GM19238 (cell line): Measurements from ENCODE around the gene ARHGEF25.
"Not testable (repeated sequence)": the region's sequence is repeated elsewhere in the genome, so short reads cannot be mapped to it uniquely, and the experiment has no call there.

Experiments
- DNase-seq: peaks from one replicate; pipeline ENCODE4 v3.0.0; 2011; ENCODE audit warnings: low spot score; ENCODE audit not compliant: insufficient read length

The ARHGEF25 gene

DNA sequence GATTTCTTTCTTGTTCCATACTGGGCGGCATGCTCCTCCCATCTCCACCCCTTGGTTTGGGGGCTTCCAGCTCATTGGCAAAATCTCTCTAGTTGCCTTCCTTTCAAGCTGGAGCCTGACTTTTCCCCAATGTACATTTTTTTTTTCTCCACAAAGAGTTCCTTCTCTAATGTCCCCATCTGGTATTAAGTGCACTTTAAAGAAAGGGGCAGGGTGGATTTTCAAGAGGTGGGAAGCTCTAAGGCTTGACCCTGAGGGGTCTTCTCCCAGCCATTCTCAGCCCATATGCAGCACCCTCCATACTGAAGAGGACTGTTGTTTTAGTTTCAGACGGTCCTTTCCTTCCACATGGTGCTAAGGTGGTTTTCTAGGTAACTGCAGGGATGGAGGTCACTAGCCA lies 26.1 kb upstream of the ARHGEF25 start:
- DNase-seq = no peak

DNA sequence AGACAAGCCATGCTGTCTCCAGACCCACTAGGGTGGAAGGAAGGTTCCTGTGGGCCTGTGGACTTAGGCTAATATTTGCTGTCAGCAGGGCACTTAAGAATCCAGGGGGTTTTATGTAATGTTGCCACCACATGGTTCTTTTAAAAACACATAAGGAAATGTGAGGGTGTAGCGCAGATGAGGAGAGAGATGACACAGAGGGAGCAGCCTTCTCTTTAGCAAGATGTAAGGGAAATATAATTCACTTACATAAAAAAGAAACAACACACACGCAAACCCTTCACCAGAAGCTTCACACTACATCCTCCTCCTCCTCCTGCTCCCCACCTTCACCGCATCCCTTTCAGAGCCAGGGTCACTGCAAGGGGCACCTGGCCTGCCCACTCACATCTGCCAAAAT lies 25.1 kb upstream of the ARHGEF25 start:
- DNase-seq = no peak

DNA sequence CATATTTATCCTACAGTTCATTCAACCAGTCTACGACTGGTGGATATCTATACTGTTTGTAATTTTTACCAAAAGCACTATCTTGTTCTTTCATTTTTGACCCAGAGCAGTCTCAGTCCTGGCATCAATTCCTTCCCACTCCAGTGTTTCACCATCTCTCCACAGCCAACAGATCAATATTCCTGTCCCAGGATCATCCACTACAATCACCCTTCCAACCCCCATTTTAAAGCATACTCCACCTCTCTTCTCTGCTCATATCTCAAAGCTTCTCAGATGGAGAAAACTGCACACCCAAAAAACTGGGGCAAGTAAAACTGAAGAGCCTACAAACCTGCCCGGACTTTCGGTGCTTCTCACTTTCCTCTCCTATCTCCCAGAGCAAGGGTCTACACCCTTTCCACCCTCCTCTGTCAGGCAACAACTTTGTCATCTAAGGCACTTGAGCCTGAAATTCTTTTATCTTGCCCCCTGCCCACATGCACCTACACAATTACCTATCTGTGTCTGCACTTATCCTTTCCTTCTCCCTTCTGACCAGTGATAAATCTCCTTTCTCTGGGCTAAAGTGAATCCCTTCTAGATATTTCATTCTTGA lies 24.3 kb upstream of the ARHGEF25 start:
- DNase-seq = no peak

DNA sequence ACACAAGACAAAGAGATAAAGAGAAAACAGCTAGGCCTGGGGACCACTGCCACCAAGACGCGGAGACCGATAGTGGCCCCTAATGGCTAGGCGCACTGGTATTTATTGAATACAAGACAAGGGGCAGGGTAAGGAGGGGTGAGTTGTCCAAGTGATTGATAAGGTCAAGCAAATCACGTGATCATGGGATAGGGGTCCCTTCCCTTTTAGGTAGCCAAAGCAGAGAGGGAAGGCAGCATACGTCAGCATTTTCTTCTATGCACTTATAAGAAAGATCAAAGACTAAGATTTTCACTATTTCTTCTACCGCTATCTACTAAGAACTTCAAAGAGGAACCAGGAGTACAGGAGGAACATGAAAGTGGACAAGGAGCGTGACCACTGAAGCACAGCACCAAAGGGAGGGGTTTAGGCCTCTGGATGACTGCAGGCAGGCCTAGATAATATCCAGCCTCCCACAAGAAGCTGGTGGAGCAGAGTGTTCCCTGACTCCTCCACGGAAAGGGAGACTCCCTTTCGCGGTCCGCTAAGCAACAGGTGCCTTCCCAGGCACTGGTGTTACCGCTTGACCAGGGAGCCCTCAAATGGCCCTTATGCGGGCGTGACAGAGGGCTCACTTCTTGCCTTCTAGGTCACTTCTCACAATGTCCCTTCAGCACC lies 22.2 kb upstream of the ARHGEF25 start:
- not testable (repeated sequence) for DNase-seq

DNA sequence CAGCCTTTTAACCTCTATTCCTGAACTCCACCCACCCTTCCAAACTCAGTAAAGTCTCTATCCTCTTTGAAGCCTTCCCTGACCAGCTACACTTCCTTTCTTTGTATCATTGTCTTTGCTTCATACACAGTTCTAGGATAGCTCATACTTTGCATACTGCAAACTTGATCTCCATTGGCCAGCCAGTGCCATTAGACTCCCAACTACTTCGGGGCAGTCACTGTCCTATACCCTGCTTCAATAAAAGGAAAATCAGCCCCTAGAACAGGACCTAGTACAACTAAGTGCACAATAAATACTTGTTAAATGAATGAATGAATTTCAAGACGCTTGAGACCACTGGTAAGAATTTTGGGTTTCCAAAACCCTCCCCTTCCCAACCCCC lies 20.8 kb upstream of the ARHGEF25 start:
- DNase-seq = no peak

DNA sequence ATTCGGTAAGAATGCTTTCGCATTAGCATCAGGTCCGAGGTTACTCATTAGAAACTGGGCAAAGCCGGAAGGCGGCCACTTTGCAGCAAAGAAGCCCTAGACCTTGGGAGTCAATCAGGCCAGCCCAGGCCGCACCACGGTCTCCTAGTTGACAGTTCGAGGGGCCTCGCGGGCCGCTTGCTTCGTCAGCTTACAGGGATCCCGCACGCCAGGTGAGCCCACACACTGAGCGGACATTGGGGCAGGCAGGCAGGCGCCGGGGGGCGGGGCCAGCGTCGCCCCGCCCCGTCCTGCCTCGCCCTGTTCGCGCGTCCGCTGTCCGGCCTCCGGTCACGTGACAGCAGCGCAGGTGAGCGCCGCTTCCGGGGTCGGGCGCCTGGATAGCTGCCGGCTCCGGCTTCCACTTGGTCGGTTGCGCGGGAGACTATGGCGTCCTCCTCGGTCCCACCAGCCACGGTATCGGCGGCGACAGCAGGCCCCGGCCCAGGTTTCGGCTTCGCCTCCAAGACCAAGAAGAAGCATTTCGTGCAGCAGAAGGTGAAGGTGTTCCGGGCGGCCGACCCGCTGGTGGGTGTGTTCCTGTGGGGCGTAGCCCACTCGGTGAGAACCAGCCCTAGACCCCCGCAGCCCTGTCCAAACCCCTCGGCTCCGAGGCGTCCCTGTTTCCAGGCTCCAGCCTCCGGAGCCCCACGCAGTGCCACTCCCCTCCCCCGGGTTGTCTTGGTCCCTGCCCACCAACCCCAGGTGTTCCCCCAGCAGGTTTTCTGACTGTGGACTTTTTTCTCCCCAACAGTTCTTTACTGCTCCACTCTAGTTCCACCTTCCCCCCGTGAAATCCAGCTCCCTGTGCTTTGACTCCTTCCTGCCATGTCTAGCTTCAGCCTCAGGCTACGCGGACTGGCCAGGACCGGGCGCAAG lies 20.1 kb upstream of the ARHGEF25 start, which contains the start of gene PIP4K2C:
Gene PIP4K2C (plus strand): TSS at position 329 of the 918 bp plus-strand sequence. CDS start 98 bp downstream, at position 427.
- peak; percentile 95 for DNase-seq

DNA sequence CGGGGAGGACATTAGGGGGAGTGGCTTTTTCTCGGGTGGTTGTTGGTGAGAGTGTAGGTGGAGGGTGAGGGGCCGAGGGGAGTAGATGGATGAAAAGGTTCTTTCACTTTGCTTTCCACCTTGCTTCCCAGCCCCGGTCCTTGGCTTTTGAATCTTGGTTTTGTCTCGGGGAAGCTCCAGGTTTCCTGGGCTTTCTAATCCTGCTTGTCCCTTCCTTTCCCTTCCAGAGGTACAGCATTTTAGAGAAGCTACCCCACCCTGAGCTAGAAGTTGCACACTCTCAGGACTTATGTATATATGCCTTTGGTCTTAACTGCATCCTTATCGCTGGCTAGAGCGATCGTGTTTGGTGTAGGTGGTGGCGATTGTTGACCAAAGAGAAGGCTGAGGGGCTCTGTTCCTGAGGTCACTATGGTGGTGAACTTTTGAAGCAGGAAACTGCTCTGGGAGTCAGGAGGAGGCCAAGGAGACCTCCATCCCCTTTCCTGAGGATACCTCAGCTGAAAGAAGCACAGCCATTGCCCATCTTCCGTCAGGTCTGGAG lies 19.4 kb upstream of the ARHGEF25 start:
- no peak for DNase-seq

DNA sequence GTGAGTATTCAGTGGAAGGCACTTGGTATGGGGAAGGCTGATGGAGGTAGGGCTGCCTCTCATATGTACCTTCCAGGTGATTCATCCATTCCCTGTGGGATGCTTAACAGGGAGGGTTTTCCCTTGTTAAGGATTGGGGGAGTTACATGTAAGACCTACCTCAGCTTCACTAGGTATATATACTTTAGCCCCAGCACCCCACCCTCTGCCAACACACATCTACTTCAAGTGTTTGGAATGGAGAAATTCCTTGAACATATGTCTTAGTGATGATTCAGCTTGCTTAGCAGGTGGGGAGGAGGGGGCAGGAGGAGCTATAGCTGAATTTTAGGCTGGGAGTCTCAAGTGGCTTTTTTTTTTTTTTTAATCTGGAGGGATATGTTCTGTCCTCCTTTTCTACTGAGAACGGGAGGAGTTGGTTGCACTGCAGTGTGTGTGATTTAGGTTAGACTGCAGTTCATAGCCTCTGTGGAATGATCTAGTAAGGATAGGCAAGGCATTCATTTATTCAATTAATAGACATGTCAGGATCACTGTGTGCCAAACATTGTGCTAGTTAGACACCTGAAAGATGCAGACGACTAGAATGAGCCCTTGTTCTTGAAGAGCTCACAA lies 18.6 kb upstream of the ARHGEF25 start:
- DNase-seq = no peak

DNA sequence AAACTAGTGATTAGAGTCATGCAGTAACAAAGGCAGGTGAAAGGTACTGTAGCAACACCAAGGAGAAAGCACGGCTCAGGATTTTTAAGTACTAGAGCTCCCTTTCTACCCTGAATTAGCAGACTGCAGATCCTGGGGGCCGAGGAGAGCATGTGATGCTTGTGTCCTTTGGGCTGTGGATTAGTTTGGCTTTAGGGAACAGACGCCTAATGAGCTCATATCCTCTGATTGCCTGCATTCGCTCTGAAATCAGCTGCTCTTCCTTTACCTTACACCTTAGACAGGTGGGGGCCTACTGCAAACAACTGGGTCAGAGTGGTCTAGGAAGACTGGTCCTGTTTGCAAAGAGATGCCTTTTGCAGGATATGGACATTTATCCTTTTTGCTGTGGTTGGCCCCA lies 18.0 kb upstream of the ARHGEF25 start:
- no peak for DNase-seq

DNA sequence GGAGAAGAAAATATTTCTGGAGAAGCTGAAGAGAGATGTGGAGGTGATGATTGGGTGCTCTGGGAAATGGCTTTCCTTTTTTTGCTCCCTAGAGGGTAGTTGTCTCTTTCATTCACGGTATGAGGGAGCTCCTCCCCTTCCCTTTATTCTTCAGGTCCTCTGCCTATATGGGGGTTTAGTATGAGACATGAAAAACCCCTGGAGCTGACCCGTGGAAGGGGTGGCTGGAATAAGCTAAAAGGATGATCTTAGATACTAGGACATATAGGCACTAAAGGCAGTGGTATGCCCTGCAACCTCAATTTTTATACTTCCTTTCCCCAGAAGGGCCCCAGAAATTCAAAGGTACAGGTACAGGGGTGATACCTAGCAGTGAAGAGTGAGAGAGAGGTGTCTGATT lies 10.8 kb upstream of the ARHGEF25 start:
- no peak for DNase-seq

DNA sequence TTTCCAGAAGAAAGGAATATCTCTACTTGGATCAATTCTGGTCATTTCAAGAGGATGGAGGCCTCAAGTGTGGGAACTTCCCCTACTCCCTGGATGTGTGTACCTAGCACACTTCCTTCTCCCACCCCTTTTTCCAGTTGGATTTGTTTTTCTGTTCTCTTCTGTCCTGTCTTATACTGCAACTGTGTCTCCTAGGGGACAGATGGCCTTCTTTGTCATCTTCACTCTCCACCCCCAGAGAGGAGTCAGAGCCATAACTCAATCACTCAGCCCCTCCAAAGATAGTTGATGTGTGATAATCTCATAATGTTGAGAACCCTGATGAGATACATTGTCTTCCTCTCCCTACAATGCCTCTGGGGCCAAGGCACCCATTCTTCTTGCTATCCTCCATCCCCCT lies 8.7 kb upstream of the ARHGEF25 start:
- no peak for DNase-seq

DNA sequence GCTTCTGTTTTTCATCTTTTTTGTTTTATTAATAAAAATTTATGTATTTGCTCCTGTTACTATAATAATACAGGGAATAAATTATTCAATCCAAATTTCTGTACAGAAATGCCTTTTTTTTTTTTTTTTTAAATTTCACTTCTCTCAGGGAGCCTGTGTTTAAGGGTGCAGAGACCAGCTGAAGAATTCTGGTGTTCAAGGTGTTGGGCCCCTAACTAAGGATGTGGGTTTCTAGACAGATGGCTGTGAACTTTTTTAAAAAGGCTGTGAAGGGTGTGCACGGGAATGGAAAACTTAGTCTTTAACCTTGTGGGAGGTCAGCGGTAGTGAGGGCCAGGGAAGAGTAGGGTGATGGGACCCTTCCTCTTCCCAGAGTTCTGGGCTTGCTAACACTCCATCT lies 7.9 kb upstream of the ARHGEF25 start:
- DNase-seq = no peak

DNA sequence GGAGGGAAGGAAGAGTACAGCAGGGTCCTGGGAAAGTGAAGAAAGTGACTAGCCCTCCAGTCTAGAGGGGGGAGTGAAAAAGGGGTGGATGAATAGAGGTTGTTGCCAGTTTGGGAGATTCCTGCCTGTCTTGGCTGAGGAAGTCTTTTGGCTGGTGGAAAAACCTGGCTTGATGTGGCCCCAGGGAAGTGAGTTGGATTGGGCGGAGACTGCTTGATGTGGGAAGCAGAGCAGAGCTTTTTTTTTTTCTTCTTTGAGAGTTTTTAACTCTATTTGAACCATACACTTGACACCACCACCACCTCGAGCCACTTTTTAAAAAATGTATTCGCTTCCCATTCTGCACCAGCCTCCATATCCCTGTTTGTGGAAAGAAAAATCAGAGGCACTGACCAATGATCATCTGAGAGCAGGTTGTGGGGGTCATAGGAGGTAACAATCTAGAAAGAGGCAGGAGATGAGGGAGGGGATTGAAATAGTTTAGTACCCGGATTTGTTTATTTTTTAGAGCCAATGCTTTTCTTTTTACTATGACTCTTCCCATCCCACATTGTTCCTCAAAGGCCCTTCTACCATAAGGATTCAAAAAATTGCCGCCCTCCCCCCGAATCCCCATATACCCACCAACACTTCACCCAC lies 7.3 kb upstream of the ARHGEF25 start:
- DNase-seq = no peak

DNA sequence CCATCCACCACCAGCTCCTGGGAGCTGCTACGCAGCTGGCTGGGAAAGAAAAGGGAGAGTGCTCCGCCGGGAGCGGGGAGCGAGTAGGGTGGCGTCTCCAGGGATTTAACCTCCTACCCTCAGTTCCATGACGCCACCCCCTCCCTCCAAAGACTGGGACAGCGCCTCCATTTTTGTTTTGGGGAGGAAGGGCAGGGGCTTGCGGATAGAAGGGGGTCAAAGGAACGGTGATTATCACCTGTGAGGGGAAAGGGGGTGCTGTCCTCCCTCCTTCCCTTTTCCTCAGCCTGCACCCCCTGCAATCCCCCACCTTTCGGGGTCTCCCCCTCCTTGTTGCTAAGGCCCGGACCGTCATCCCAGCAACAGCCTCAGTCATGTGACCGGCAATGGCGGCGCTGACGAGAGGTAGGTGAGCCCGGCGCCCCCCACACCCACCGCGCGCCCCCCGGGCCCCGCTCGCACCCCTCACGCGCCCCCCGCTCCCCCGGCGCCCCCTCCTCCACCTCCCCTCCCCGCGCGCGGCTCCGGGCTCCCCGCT lies 6.7 kb upstream of the ARHGEF25 start, which contains the start of gene DTX3:
Gene DTX3 (plus strand): TSS at position 371 of the 538 bp plus-strand sequence. CDS start 1,694 bp downstream, outside the sequence.
- DNase-seq = peak; percentile 60

DNA sequence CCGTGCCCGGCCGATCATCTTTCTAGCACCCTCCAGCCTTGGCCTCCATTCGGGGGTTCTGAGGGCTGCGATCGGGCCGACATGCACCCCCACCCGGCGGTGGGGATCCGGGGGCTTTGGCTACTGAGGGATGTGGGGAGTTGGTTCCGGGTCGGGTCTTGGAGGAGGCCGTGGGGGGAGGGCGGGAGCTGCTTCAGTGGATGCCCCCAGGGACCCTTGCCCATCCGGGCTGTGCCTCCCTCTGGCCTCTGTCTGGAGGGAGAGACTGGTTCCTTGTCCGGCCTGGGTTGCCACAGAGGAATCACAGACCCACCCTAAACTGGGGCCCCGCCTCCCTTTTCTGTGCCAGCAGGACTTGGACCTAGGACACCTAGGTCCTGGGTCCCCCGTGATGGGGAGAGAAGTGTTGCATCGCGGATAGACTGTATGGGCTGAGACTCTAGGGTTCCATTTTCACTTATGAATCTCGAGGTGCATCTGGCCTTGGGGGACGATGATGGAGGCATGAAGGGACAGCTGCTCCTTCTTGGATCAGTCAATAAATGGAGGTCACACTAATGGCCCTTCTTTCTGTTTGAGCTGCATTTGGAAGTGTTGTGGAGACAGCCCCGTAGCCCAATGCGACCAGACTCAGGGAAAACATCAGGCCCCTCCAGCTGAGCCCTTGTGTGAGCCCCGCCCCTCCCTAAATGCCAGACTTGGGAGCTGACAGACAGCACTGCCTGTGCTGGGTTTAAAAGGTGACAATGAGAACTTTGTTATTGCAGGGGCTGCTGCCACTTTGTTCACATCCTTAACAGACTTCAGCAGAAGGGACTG lies 6.0 kb upstream of the ARHGEF25 start:
- no peak for DNase-seq

DNA sequence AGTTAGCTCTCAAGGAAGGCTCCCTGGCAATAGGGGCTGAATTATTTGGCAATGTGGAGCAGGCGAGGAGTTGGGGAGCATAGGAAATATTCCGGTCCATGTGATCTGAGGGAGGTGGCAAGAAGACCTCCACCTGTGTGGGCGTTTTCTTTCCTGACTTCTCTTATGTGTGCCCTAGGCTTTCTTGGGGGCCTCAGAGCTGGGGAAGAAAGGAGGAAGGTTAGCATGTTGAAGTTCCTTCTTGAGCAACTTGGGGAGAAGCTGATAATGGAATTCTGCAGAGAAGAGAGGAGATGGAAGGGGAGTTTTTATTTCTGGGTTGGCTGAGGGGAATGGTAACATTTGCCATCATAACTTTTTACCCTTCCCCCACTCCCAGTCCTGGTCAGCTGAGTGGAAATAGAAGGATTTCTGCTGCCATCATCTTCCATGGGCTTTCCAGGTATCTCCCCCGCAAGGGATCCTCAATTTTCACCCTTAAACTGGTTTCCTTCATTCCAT lies 5.4 kb upstream of the ARHGEF25 start:
- DNase-seq = no peak

DNA sequence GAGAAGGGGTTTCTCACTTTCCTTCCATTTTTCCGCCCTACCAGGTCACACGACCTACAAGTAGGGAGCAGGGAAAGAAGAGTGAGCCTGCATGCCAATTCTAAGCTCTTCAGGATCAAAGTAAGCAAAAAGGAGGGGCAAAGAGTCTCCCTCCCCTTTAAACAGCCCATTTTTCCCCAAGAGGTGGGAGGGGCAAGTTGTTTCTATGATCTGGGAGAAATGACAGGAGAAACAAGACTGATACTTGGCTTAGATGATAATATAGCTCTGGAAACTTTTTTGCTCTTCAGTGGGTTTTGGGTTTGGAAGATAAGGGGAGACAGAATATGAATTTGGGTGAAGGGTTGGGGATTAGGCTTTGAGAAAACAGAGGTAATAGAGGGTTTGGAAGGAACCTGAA lies 4.8 kb upstream of the ARHGEF25 start:
- no peak for DNase-seq

DNA sequence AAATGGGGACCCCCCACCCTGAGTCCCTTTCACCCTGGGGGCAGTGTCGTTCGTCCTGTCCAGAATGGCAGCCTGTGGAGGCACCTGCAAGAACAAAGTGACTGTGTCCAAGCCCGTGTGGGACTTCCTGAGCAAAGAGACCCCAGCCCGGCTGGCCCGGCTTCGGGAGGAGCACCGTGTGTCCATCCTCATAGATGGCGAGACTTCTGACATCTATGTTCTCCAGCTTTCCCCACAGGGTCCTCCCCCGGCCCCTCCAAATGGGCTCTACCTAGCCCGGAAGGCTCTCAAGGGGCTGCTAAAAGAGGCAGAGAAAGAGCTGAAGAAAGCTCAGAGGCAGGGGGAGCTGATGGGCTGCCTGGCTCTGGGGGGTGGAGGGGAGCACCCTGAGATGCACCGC lies 4.4 kb upstream of the ARHGEF25 start:
- DNase-seq = no peak

DNA sequence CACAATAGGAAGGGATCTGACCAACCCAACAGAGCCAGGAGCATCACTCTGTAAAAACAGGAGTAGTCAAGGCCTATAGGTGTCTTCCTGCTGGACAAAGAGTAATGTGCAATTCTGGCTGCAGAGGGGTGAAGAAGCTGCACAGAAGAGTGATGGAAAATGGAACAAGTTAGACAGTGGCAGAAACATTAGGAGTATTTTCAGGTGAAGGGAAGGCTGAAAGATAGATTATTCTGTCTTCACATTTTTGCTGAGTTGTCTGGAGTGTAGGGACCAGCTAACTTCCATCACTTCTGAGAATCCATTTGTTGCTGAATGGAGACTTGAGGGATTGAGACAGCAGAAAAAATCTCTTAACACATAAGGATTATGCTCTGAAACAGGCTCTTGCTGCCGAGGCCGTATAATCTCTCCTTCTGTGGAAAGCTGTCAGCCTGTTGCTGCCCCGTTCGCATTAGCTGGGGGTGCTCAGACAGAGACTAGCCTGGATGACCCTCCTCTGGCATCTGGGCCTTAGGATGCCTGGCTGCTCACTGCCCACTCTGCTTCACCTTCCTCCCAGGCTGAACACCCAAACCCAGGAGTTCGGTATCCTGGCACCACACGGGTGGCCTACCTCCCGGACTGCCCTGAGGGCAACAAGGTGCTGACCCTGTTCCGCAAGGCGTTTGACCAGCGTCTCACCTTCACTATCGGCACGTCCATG lies 3.1 kb upstream of the ARHGEF25 start:
- no peak for DNase-seq
